ENCODE data around the gene GTF3C1. TPM values are rescaled to one million over a fixed set of nuclear protein-coding genes. Genes with fewer than 3 reads are reported as not detected.
"Not testable (repeated sequence)": the region's sequence is repeated elsewhere in the genome, so short reads cannot be mapped to it uniquely, and the experiment has no call there.

The GTF3C1 gene
- total and polyA plus RNA-seq, 2 of the 13 experiments (the other 11 are each of a cell fraction or from before 2014, with no cell fraction given): 29.2 to 72.7 TPM

GRCh38 chr16:27433636-27434035, 116.1 kb downstream of the GTF3C1 start (continued):
- TF ChIP-seq TEAD3 (CRISPR knock-in tag; optimal IDR thresholded peaks at IDR 0.05; ENCODE audit: borderline replicate concordance) (no peak), SCMH1 (CRISPR knock-in tag; IDR thresholded peaks at IDR 0.05; ENCODE audit: borderline replicate concordance) (no peak), MAFK (conservative IDR thresholded peaks at IDR 0.05 in 1 of 2, IDR thresholded peaks at IDR 0.05 in 1 of 2; ENCODE audit: low read length in 2 of 2) (no peak), ZNF451 (CRISPR knock-in tag; IDR thresholded peaks at IDR 0.05) (no peak), ZNF235 (CRISPR knock-in tag; IDR thresholded peaks at IDR 0.05; ENCODE audit: borderline replicate concordance) (no peak), PAF1 (CRISPR knock-in tag; IDR thresholded peaks at IDR 0.05) (no peak), POGZ (CRISPR knock-in tag; IDR thresholded peaks at IDR 0.05) (no peak), SRF (IDR thresholded peaks at IDR 0.05; ENCODE audit: low read depth, low read length) (no peak), HMG20B (CRISPR knock-in tag; conservative IDR thresholded peaks at IDR 0.05) (no peak), SP4 (CRISPR knock-in tag; IDR thresholded peaks at IDR 0.05) (no peak), ZNF746 (CRISPR knock-in tag; IDR thresholded peaks at IDR 0.05) (no peak), ZBTB7A (CRISPR knock-in tag; IDR thresholded peaks at IDR 0.05) (no peak)
- TF ChIP-seq, protein P1, sequence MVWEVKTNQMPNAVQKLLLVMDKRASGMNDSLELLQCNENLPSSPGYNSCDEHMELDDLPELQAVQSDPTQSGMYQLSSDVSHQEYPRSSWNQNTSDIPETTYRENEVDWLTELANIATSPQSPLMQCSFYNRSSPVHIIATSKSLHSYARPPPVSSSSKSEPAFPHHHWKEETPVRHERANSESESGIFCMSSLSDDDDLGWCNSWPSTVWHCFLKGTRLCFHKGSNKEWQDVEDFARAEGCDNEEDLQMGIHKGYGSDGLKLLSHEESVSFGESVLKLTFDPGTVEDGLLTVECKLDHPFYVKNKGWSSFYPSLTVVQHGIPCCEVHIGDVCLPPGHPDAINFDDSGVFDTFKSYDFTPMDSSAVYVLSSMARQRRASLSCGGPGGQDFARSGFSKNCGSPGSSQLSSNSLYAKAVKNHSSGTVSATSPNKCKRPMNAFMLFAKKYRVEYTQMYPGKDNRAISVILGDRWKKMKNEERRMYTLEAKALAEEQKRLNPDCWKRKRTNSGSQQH (CRISPR knock-in tag; IDR thresholded peaks at IDR 0.05; ENCODE audit: low read depth): no peak

GRCh38 chr16:27433191-27433590, 116.5 kb downstream of the GTF3C1 start:
- H3K4me3 ChIP-seq (replicated peaks in 1 of 3; ENCODE audit: insufficient read depth in 1 of 3, low read depth in 2 of 3, low read length in 3 of 3); BruUV-seq (replicated peaks); H2AFZ ChIP-seq (ENCODE audit: low read length); H3K4me2 ChIP-seq (ENCODE audit: low read depth, low read length); DNase-seq (ENCODE audit: low spot score); ATAC-seq; H3K36me3 ChIP-seq (replicated peaks in 1 of 2; ENCODE audit: control insufficient read depth in 1 of 2, insufficient read depth in 2 of 2, low read length in 2 of 2); H3K79me2 ChIP-seq (ENCODE audit: insufficient read depth, low read length); H3K4me1 ChIP-seq (ENCODE audit: insufficient read depth, low read length); CTCF ChIA-PET (ENCODE audit: low intra/inter-chr PET ratio, low total read pairs); intact Hi-C loops (cut with micrococcal nuclease; ENCODE audit: unreplicated experiment); H3K27me3 ChIP-seq (ENCODE audit: control insufficient read depth in 1 of 2, insufficient read depth in 2 of 2, low read length in 2 of 2); H3K27ac ChIP-seq (ENCODE audit: extremely low read length, insufficient read depth, low read length); H3K9ac ChIP-seq (ENCODE audit: insufficient read depth, low read depth, low read length); H4K20me1 ChIP-seq (ENCODE audit: insufficient read depth, low read length); POLR2A ChIA-PET; H3K9me3 ChIP-seq (ENCODE audit: low read length); in situ Hi-C loops (cut with HindIII; ENCODE audit: extremely low pct_ligation_motif_present, low pct_unique_long_range_greater_than_20kb); FAIRE-seq: not testable (repeated sequence)
- WGBS (ENCODE audit: low lambda C conversion rate): 66% methylated on average over 5 of the region's 5 CpGs

Measured in HepG2 (cell line).